NCI-H146 (cell line): Measurements from ENCODE around the gene CTRL.
"Not testable (repeated sequence)": the region's sequence is repeated elsewhere in the genome, so short reads cannot be mapped to it uniquely, and the experiment has no call there.

Experiments
- DNase-seq: peaks from one replicate; lab custom pipeline; 2025; lab: John Stamatoyannopoulos, UW

CTRL gene

DNA sequence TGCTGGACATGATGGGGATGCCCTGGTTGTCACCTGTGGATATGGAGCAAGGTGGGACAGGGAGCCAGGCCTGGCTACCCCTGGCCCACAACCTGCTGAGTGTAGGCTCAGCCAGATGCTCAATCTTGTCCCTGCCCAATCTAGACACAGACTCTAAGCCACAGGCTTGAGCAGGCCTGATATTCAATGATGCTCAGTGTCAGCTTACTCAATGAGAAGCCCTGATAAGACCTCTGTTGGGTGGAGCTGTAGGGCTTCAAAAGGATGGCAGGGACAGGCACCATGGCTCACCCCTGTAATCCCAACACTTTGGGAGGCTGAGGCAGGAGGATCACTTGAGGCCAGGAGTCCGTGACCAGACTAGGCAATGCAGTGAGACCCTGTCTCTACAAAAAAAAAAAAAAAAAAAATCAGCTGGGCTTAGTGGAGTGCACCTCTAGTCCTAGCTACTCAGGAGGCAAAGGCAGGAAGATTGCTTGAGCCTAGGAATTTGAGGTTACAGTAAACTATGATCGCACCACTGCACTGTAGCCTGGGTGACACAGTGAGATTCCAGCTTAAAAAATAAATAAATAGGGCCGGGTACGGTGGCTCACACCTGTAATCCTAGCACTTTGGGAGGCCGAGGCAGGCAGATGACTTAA is 8.9 kb upstream of the CTRL start:
- DNase-seq, result no peak

DNA sequence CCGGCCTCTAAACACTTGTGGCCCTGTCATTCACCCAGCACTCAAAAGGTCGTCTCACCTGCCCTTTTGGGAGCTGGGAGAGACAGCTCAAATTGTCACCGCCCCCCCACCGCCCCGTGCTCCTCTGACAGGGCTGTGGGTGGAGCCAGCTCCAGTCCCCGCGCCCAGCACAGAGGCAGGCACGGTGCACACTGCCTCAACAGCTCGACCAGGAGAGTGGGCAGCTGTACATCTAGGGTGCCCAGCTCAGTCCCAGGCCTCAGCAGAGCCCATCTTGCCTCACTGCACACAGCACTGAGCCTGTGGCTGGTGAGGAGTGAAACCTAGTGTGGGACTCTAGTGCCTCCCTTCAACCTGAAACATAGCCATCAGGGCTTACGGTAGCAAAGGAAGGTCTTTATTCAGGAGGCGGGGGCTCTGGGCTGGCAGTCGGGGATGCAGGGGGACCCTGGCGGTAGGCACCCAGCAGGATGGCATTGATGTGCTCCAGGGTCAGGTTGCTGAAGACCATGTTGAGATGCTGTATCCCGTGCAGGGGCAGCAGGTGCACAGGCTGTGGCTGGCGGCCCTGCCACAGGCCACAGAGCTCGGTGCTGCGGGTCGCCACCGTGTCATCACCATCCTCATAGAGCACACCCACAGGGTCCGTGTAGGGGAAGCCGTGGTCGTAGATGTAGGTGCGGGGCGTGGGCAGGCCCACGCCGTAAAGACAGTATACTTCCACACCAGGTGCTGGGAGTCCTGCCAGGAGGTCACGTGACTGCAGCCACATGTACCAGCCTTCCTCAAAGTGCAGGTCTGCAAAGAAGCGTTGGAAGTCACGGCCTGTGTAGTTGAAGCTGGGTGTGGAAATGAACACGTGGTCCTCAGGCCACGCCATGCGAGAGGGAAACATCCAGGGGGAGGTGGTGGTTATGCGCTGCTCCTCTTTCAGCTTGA is 8.1 kb upstream of the CTRL start:
- DNase-seq, result no peak

DNA sequence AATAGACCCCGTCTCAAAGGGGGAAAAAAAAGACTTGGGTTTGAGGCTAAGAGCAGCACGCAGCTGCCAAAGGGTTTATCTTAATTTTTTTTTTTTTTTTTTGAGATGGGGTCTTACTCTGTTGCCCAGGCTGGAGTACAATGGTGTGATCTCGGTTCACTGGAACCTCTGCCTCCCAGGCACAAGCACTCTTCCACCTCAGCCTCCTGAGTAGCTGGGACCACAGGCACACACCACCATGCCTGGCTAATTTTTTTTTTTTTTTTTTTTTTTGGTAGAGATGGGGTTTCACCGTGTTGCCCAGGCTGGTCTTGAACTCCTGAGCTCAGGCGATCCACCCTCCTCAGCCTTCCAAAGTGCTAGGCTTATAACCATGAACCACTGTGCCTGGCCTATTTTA is 6.1 kb upstream of the CTRL start:
- not testable (repeated sequence) for DNase-seq

DNA sequence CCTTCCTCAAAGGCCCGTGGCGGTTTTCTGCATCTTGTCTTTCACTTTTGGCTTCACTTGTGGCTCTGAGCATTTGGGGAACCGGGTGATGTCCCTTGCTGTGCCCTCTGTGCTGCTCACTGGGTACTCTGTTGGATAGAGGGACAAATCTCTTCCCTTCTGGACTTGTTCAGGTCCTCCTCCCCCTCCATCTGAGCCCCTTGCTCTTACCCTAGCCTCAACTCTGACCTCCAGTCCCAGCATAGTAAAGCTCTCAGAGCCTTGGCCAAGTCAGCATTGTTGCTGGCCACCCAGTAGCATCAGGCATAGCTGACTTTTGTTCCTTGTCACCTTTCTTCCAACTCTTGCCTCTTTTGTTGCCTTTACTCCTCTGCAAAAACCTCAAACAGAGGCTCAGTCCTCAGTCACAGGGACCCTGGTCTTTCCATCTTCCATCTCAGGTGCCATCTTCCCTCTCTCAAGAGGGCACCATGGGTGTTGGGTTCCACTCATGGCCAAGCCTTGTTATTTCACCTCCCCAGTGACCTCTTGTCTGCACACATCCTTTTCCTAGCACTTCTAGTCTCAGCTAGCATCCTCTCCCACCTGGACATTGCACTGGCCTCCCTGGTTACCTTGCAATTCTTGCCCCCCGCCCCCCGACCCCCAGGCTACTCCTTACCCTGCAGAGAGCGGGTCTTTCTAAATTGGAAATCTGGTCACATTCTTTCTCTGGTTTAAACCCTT is 5.4 kb upstream of the CTRL start:
- no peak for DNase-seq

- peak; percentile 26 for DNase-seq
Measured at GRCh38 chr16:67936124-67936879, 4.6 kb upstream of the CTRL start, which contains the start of gene PSMB10. PSMB10 (minus strand) TSS chr16:67936850; CDS start chr16:67936749, 101 bp downstream.

DNA sequence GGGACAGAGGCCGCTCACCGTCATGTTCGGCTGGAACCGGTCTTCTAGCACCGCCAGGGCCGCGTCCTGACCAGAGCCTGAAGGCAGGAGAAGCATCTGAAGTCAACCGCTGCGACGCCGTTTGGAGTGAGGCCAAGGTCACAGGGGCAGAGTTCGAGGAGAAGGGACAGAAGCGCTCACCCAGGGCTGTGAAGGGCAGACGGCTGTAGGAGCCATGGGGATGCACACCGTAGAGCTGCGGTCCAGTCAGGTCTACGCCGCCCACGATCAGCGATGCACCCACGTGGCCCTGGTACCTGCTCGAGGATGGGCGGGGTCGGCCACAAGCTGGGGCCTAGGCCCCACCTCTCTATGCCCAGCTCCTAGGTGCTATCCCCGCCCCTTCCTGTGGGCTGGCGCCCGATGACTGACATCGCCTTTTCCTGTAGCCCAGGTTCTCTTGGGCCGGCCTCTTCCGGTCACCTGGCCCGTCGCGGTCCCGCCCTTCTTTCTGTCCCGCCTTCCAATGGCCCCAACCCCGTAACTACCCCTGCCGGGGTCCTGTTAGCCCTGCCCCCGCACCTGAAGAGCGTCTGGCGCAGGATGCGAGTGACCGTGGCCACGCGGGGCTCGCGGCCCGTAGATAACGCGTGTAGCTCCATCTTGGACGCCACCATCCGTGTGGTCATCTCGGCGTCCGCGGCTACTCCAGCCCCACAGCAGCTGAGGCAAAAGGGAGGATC is 3.9 kb upstream of the CTRL start:
- peak; percentile 97 for DNase-seq

DNA sequence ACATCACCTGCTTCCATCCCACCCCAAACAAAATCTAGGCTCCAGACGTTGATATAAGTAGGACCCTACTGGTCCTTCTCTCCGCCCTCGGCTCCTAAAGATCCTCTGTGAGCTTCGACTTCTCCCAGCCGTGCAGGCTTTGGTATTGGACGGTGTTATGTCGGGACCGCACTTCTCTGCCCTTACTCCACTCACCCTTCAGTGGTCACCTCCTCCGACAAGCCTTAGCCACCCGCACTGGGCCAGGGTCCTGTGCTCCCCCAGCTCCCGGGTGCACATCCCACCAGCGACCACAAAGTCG is 3.4 kb upstream of the CTRL start:
- no peak for DNase-seq

GRCh38 chr16:67934306-67935100 is 2.8 kb upstream of the CTRL start:
- no peak for DNase-seq

GRCh38 chr16:67933805-67934204 is 2.1 kb upstream of the CTRL start:
- DNase-seq, result no peak

DNA sequence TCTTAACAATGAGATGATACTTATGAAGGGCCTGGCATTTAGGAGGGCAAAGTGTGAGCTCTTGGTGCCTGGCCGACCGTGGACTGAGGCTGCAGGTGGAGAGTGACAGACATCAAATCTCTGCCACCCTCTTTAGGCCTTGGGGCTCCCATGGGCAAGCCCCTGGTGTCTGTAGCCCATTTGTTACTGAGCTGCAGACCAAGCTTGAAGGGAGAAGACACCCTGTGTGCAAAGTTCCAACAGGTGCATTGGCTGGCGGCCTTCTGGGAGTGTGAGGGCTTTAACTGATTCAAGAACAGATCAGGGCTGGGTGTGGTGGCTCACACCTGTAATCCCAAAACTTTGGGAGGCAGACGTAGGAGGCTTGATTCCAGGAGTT is 789 bp upstream of the CTRL start:
- no peak for DNase-seq

- DNase-seq, result no peak
Measured at GRCh38 chr16:67930678-67931211, 917 bp downstream of the CTRL start.

DNA sequence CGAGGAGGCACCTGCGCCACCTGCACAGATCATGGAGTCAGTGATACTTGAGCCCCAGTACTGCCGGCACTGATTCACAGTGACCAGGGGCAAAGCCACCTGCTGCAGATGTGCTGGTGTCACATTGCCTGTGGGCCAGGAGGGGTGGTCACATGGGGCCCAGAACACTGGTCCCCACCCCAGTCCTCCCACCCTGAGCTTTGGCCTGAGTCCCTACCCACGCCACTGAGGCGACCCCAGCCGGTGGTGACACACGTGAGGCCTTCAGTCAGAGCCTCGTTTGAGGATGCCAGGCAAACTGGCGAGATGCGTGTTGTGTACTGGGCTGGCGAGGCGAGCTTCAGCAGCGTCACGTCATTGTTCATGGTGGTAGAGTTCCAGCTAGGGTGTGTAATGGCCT is 1.5 kb downstream of the CTRL start:
- no peak for DNase-seq

- peak; percentile 68 for DNase-seq
Measured at GRCh38 chr16:67928561-67929364, 2.9 kb downstream of the CTRL start.

DNA sequence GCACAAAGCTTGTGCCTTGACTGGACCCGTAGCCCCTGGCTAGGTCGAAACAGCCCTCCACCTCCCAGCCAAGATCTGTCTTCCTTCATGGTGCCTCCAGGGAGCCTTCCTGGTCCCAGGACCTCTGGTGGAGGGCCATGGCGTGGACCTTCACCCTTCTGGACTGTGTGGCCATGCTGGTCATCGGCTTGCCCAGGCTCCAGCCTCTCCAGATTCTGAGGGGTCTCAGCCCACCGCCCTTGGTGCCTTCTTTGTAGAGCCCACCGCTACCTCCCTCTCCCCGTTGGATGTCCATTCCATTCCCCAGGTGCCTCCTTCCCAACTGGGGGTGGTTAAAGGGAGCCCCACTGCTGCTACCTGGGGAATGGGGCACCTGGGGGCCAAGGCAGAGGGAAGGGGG is 3.5 kb downstream of the CTRL start:
- no peak for DNase-seq

DNA sequence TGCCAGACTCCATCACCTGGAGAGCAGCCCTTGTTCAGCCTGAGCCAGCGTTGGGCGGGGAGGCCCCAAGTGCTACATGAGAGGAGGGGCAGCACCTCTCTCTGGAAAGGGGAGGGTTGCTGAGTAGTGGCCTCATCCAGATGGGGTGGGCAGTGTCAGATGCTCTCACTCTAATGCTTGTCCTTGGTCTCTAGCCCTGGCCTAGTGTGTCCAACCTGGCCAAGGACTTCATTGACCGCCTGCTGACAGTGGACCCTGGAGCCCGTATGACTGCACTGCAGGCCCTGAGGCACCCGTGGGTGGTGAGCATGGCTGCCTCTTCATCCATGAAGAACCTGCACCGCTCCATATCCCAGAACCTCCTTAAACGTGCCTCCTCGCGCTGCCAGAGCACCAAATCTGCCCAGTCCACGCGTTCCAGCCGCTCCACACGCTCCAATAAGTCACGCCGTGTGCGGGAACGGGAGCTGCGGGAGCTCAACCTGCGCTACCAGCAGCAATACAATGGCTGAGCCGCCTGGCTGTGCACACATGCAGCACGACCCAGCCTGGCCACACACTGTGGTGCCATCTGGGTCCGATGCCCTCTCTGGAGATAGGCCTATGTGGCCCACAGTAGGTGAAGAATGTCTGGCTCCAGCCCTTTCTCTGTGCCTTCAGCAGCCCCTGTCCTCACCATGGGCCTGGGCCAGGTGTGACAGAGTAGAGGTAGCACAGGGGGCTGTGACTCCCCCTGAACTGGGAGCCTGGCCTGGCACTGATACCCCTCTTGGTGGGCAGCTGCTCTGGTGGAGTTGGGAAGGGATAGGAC is 4.3 kb downstream of the CTRL start:
- no peak for DNase-seq

- peak; percentile 78 for DNase-seq
Measured at GRCh38 chr16:67926181-67926750, 5.4 kb downstream of the CTRL start.

GRCh38 chr16:67924140-67924906 is 7.3 kb downstream of the CTRL start:
- no peak for DNase-seq
